Neuronal stem cell (in vitro differentiated cells): ENCODE data around the gene SYTL1.

Source experiments
- DNase-seq: peaks from one replicate; pipeline ENCODE4 v3.0.0-alpha.2; 2013; ENCODE audit warnings: low spot score
- H2AFZ ChIP-seq: one replicate; pipeline ENCODE4 v1.6.1; 2013; ENCODE audit warnings: mild to moderate bottlenecking, low read length, inconsistent platforms
- H2AK5ac ChIP-seq: 2 replicates; pipeline ENCODE4 v1.6.1; 2013; ENCODE audit warnings: low read depth, mild to moderate bottlenecking, inconsistent platforms, low read length, moderate library complexity, mixed read lengths
- H2BK120ac ChIP-seq: 2 replicates; pipeline ENCODE4 v1.6.1; 2013; ENCODE audit warnings: low read depth, mild to moderate bottlenecking, inconsistent platforms, low read length, moderate library complexity, mixed read lengths
- H2BK12ac ChIP-seq: one replicate; pipeline ENCODE4 v1.6.1; 2013; ENCODE audit warnings: low read length, inconsistent platforms
- H2BK15ac ChIP-seq: 2 replicates; pipeline ENCODE4 v1.6.1; 2013; ENCODE audit warnings: mild to moderate bottlenecking, low read length, inconsistent platforms, mixed read lengths
- H2BK5ac ChIP-seq: one replicate; pipeline ENCODE4 v1.6.1; 2013; ENCODE audit warnings: inconsistent platforms, mild to moderate bottlenecking, low read length, moderate library complexity
- H3K14ac ChIP-seq: one replicate; pipeline ENCODE4 v1.6.1; 2013; ENCODE audit warnings: low read length, inconsistent platforms
- H3K18ac ChIP-seq: 2 replicates; pipeline ENCODE4 v1.6.1; 2013; ENCODE audit warnings: low read length, inconsistent platforms
- H3K23ac ChIP-seq: 2 replicates; pipeline ENCODE4 v1.6.1; 2013; ENCODE audit warnings: low read depth, mild to moderate bottlenecking, mixed read lengths, low read length, inconsistent platforms; ENCODE audit not compliant: poor library complexity
- H3K27ac ChIP-seq: replicated peaks from 3 replicates; pipeline ENCODE4 v1.5.1; 2013; ENCODE audit warnings: low read length, inconsistent platforms
- H3K27me3 ChIP-seq, 3 experiments: 2 replicates each; pipeline ENCODE4 v1.6.1; 2013; ENCODE audit warnings: low read length in 3 of 3, mild to moderate bottlenecking in 2 of 3, inconsistent platforms in 1 of 3, low read depth in 1 of 3, mixed read lengths in 1 of 3, moderate library complexity in 1 of 3; ENCODE audit not compliant: control insufficient read depth in 3 of 3, insufficient read depth in 3 of 3
- H3K36me3 ChIP-seq, 2 donors: replicated peaks in 1 of 2; 2 replicates each; pipeline ENCODE4 v1.6.1; 2013; ENCODE audit warnings: low read length in 2 of 2; ENCODE audit not compliant: control insufficient read depth in 2 of 2, insufficient read depth in 2 of 2
- H3K4ac ChIP-seq: 2 replicates; pipeline ENCODE4 v1.6.1; 2013; ENCODE audit warnings: inconsistent platforms, mild to moderate bottlenecking, low read length, moderate library complexity
- H3K4me1 ChIP-seq, 2 donors: 1 replicate in 1 of 2; 2 replicates in 1 of 2; pipeline ENCODE4 v1.6.1; 2013; ENCODE audit warnings: low read length in 2 of 2, low read depth in 1 of 2; ENCODE audit not compliant: control insufficient read depth in 2 of 2, insufficient read depth in 1 of 2
- H3K4me2 ChIP-seq: one replicate; pipeline ENCODE4 v1.6.1; 2013; ENCODE audit warnings: mild to moderate bottlenecking, low read length, inconsistent platforms; ENCODE audit not compliant: insufficient read depth, poor library complexity, severe bottlenecking
- H3K4me3 ChIP-seq, 2 donors: 2 replicates each; pipeline ENCODE4 v1.5.1; 2013; ENCODE audit warnings: low read length in 2 of 2, mild to moderate bottlenecking in 2 of 2, inconsistent platforms in 1 of 2, moderate library complexity in 1 of 2
- H3K79me1 ChIP-seq: one replicate; pipeline ENCODE4 v1.6.1; 2013; ENCODE audit warnings: low read depth, mild to moderate bottlenecking, inconsistent platforms, low read length, moderate library complexity
- H3K9ac ChIP-seq: one replicate; pipeline ENCODE4 v1.6.1; 2013; ENCODE audit warnings: mild to moderate bottlenecking, low read depth, low read length, inconsistent platforms; ENCODE audit not compliant: poor library complexity
- H3K9me3 ChIP-seq, 2 donors: replicated peaks in 1 of 2; 2 replicates each; pipeline versions ENCODE3 to v1.6.1; 2013; ENCODE audit warnings: low read length in 2 of 2, mild to moderate bottlenecking in 2 of 2, inconsistent platforms in 1 of 2, low read depth in 1 of 2, mixed read lengths in 1 of 2, moderate library complexity in 1 of 2; ENCODE audit not compliant: control insufficient read depth in 2 of 2, insufficient read depth in 1 of 2
- H4K8ac ChIP-seq: one replicate; pipeline ENCODE4 v1.6.1; 2013; ENCODE audit warnings: low read depth, mild to moderate bottlenecking, inconsistent platforms, low read length, moderate library complexity
- H4K91ac ChIP-seq: one replicate; pipeline ENCODE4 v1.6.1; 2013; ENCODE audit warnings: low read length, low read depth, mild to moderate bottlenecking, inconsistent platforms; ENCODE audit not compliant: poor library complexity
- WGBS, 2 donors: extraction: QIAGEN DNeasy Blood & Tissue Kit; methylation state at CpG; one replicate each; pipeline ENCODE4 v1.1.7; 2013; ENCODE audit warnings: missing lambda C conversion rate in 2 of 2, mixed read lengths in 1 of 2; ENCODE audit not compliant: insufficient read length in 2 of 2, insufficient replicate concordance in 1 of 2; ENCODE audit errors: extremely low coverage in 2 of 2; 5-methylcytosine and 5-hydroxymethylcytosine counted together

SYTL1 gene

GRCh38 chr1:27367160-27367650, 25.4 kb downstream of the SYTL1 start:
- Histone ChIP-seq H2AK5ac (peak overlapping the region; percentile 23), H3K23ac (peak overlapping the region; percentile 81), H3K4ac (no peak overlapping the region), H3K18ac (peak overlapping the region; percentile 88), H2BK12ac (no peak overlapping the region), H3K27ac (peak overlapping the region; percentile 94), H3K4me1 (peaks cover 18 to 28% of the 10 kb centered on the region in 2 donors), H3K14ac (peak overlapping the region; percentile 25), H4K8ac (no peak overlapping the region), H3K36me3 (peaks cover 0 to 16% of the 10 kb centered on the region in 2 donors), H4K91ac (peak overlapping the region; percentile 13), H3K4me2 (peak overlapping the region; percentile 94), H3K79me1 (no peaks in the 10 kb centered on the region), H2AFZ (peak overlapping the region; percentile 99), H2BK5ac (peak overlapping the region; percentile 40), H3K27me3 (peaks cover 0 to 6% (median 0%) of the 10 kb centered on the region in 3 experiments), H3K9ac (peak overlapping the region; percentile 82), H3K9me3 (no peaks in the 10 kb centered on the region), H2BK15ac (peak overlapping the region; percentile 88), H2BK120ac (no peak overlapping the region), H3K4me3 (peak overlapping the region; percentile 71 to 83)
- no CpG with 5 or more reads among the region's 8 CpGs for WGBS, 2 donors
- no peak for DNase-seq

GRCh38 chr1:27368869-27369582, 27.2 kb downstream of the SYTL1 start:
- H3K27me3 ChIP-seq = peaks cover 0 to 14% (median 0%) of the 10 kb centered on the region in 3 experiments
- peak overlapping the region; percentile 73 for H2BK15ac ChIP-seq
- H3K4me3 ChIP-seq = no peak overlapping the region
- H3K4me1 ChIP-seq = peaks cover 18 to 20% of the 10 kb centered on the region in 2 donors
- no peak overlapping the region for H2BK120ac ChIP-seq
- H3K9me3 ChIP-seq = no peaks in the 10 kb centered on the region
- no peak overlapping the region for H3K4me2 ChIP-seq
- WGBS, 2 donors = no CpG with 5 or more reads among the region's 13 CpGs
- H3K18ac ChIP-seq = peak overlapping the region; percentile 22
- no peak for DNase-seq
- H4K91ac ChIP-seq = peak overlapping the region; percentile 57
- no peaks in the 10 kb centered on the region for H3K36me3 ChIP-seq
- H3K23ac ChIP-seq = peak overlapping the region; percentile 13
- peak overlapping the region; percentile 92 for H2BK12ac ChIP-seq
- H4K8ac ChIP-seq = no peak overlapping the region
- H3K79me1 ChIP-seq = no peaks in the 10 kb centered on the region
- H2AFZ ChIP-seq = no peak overlapping the region
- H2BK5ac ChIP-seq = no peak overlapping the region
- H3K14ac ChIP-seq = peak overlapping the region; percentile 72
- no peak overlapping the region for H3K9ac ChIP-seq
- no peak overlapping the region for H3K27ac ChIP-seq
- no peak overlapping the region for H3K4ac ChIP-seq
- no peak overlapping the region for H2AK5ac ChIP-seq

GRCh38 chr1:27372022-27372807, 30.4 kb downstream of the SYTL1 start:
- no CpG with 5 or more reads among the region's 19 CpGs for WGBS, 2 donors
- peak overlapping the region; percentile 59 for H3K23ac ChIP-seq
- peaks cover 0 to 14% (median 0%) of the 10 kb centered on the region in 3 experiments for H3K27me3 ChIP-seq
- DNase-seq = no peak
- no peak overlapping the region for H2BK12ac ChIP-seq
- H2BK120ac ChIP-seq = no peak overlapping the region
- H2BK5ac ChIP-seq = no peak overlapping the region
- no peak overlapping the region for H2AK5ac ChIP-seq
- no peak overlapping the region for H3K27ac ChIP-seq
- H3K36me3 ChIP-seq = no peaks in the 10 kb centered on the region
- no peak overlapping the region for H4K8ac ChIP-seq
- H2AFZ ChIP-seq = no peak overlapping the region
- no peaks in the 10 kb centered on the region for H3K9me3 ChIP-seq
- no peaks in the 10 kb centered on the region for H3K79me1 ChIP-seq
- H3K4me3 ChIP-seq = no peak overlapping the region
- no peak overlapping the region for H2BK15ac ChIP-seq
- H4K91ac ChIP-seq = no peak overlapping the region
- H3K4ac ChIP-seq = no peak overlapping the region
- H3K14ac ChIP-seq = no peak overlapping the region
- no peak overlapping the region for H3K4me2 ChIP-seq
- H3K9ac ChIP-seq = no peak overlapping the region
- peaks cover 3 to 5% of the 10 kb centered on the region in 2 donors for H3K4me1 ChIP-seq
- peak overlapping the region; percentile 25 for H3K18ac ChIP-seq
